ENCODE results near the gene SIGLEC12. TPM values are rescaled to one million over a fixed set of nuclear protein-coding genes. Genes with fewer than 3 reads are reported as not detected.
"Not testable (repeated sequence)": the region's sequence is repeated elsewhere in the genome, so short reads cannot be mapped to it uniquely, and the experiment has no call there.

The SIGLEC12 gene
- total and polyA plus RNA-seq, 2 donors = 0.99 to 1.1 TPM

DNA sequence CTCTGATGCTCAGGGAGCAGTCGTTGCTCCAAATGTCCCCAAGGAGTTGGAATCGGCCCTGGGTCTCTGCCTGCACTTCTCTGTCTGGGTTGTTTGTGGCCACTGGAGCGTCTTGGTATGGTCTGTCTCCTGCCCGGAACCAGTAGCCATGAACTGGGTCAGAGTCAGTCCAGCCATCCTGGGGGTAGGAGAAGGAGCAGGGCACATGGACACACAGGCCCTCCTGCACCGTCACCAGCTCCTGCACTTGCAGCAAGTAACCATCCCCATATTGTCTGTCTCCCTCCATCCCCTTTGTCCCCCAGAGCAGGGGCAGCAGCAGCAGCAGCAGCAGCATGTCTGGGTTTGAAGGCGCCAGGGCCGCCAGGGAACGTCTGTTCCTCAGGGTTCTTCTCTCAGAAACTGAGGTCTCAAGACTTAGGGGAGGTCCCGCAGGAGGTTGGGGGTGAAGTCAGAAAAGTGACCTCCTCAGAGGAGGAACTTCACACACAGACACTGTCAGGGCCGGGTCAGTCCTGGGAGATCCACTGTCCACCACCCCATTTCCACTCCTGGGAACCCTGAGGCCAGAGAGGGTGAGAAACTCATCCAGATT lies 43.5 kb downstream of the SIGLEC12 start, which contains the start of gene SIGLEC8:
Gene SIGLEC8 (minus strand): TSS at position 404 of the 595 bp plus-strand sequence. CDS start 67 bp downstream, at position 337.
- Histone ChIP-seq H3K36me3 (ENCODE audit: control insufficient read depth in 2 of 2, insufficient read depth in 2 of 2, low read length in 1 of 2) (no peaks in the 10 kb centered on the region), H3K4me1 (ENCODE audit: control insufficient read depth in 2 of 2, insufficient read depth in 2 of 2, low read length in 2 of 2) (no peaks in the 10 kb centered on the region), H3K27ac (ENCODE audit: low read depth in 1 of 2, low read length in 1 of 2) (peak within 1 kb of the TSS in 1 of 2 donors; percentile 26), H3K4me3 (ENCODE audit: low read length in 2 of 2) (no peak within 1 kb of the TSS), H3K27me3 (ENCODE audit: control insufficient read depth in 2 of 2, insufficient read depth in 1 of 2, low read length in 1 of 2) (peaks cover 2 to 11% of the 10 kb centered on the region in 2 donors), H3K9me3 (ENCODE audit: control insufficient read depth in 2 of 2, insufficient read depth in 1 of 2, low read length in 1 of 2) (no peaks in the 10 kb centered on the region)
- 93% methylated on average over 10 of the region's 10 CpGs for WGBS
- no peak for DNase-seq (ENCODE audit: low read depth in 6 of 9, low spot score in 9 of 9)

DNA sequence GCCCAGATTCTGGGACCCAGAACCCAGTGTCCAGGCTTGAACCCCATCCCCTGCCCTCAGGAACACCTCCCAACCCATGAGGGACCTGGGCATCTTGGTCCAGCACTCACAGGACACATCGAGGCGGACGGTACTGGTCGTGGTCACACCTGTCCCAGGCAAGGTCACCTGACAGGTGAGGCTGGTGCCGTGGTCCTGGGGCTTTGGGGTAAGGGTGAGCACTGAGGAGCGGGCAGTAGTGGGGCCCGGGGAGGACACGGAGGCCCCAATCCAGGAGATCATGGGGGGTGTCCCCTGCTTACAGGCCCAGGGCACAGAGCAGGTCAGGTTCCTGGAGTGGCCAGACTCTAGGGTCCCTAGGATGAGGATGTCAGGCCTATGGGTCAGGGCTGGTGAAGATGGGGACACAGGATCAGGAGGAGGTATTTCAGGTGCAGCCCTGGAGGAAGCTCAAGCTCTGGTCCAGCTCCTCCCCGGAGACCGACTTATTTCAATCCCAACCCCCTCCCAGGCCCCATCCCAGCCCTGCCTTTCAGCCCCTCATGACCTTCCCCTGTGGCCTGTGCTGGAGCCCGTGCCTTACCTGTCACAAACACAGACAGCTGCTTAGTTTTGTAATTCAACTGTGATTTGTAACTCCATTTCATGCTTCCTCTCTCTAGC lies 44.1 kb downstream of the SIGLEC12 start:
- Histone ChIP-seq H3K36me3 (ENCODE audit: control insufficient read depth in 2 of 2, insufficient read depth in 2 of 2, low read length in 1 of 2) (no peaks in the 10 kb centered on the region), H3K9me3 (ENCODE audit: control insufficient read depth in 2 of 2, insufficient read depth in 1 of 2, low read length in 1 of 2) (no peaks in the 10 kb centered on the region), H3K4me3 (ENCODE audit: low read length in 2 of 2) (no peak overlapping the region), H3K4me1 (ENCODE audit: control insufficient read depth in 2 of 2, insufficient read depth in 2 of 2, low read length in 2 of 2) (no peaks in the 10 kb centered on the region), H3K27me3 (ENCODE audit: control insufficient read depth in 2 of 2, insufficient read depth in 1 of 2, low read length in 1 of 2) (peaks cover 0 to 5% of the 10 kb centered on the region in 2 donors), H3K27ac (ENCODE audit: low read depth in 1 of 2, low read length in 1 of 2) (peak overlapping the region in 1 of 2 donors; percentile 26)
- 96% methylated on average over 11 of the region's 11 CpGs for WGBS
- DNase-seq (ENCODE audit: low read depth in 6 of 9, low spot score in 9 of 9) = no peak

DNA sequence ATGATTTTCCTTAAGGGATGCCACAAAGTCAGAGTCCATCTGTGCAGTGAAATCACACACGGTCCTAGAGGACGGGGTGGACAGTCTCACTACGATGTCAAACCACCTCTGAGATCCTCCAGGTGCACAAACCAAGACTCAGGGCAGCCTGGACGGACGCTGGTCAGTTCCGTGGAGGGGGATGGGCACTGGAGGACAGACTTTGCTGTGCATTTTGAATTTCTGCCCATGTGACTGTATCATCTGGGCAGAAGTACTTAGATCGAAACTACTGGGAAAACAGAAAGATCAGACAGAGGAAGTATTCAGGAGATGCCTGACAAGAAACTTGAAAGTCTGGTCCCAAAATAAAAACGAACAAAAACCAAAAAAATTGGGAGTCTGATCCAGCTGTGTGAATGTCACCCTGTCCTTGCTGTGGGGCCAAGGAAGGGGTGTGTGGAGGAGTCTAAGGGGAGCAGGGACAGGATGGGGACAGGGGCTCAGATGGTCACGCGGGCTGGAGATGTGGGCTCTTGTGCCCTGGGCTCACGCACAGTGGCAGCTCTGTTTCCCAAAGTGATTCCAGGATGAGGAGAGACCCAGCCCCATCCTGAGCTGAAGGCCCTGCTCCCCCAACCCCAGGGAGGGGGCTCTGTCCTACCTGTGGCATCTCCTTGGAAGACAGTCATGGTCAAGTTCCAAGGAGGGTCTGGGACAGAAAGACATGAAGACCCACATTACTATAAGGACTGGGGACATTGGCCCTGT lies 44.9 kb downstream of the SIGLEC12 start:
- H3K27me3 ChIP-seq (ENCODE audit: control insufficient read depth in 2 of 2, insufficient read depth in 1 of 2, low read length in 1 of 2) = peaks cover 0 to 2% of the 10 kb centered on the region in 2 donors
- no peaks in the 10 kb centered on the region for H3K4me1 ChIP-seq (ENCODE audit: control insufficient read depth in 2 of 2, insufficient read depth in 2 of 2, low read length in 2 of 2)
- H3K27ac ChIP-seq (ENCODE audit: low read depth in 1 of 2, low read length in 1 of 2) = no peak overlapping the region
- no peaks in the 10 kb centered on the region for H3K36me3 ChIP-seq (ENCODE audit: control insufficient read depth in 2 of 2, insufficient read depth in 2 of 2, low read length in 1 of 2)
- 92% methylated on average over 11 of the region's 11 CpGs for WGBS
- DNase-seq (ENCODE audit: low read depth in 6 of 9, low spot score in 9 of 9) = no peak
- no peak overlapping the region for H3K4me3 ChIP-seq (ENCODE audit: low read length in 2 of 2)
- H3K9me3 ChIP-seq (ENCODE audit: control insufficient read depth in 2 of 2, insufficient read depth in 1 of 2, low read length in 1 of 2) = no peaks in the 10 kb centered on the region

DNA sequence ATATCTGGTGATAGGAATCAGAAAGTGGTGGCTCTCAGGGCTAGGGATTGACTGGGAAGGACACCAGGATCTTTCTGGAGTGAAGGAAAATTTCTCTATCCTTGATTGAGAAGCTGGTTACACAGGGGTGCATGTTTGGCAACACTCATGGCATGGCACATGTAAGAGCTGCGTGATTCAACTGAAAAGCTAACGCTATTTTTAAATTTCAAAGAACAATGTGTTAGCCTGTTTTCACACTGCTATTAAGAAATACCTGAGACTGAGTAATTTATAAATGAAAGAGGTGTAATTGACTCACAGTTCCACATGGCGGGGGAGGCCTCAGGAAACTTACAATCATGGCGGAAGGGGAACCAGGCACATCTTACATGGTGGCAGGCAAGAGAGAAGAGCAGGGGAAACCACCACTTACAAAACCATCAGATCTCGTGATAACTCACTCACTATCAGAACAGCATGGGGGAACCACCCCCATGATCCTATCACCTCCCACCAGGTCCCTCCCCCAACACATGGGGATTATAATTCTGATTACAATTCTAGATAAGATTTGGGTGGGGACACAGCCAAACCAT lies 50.8 kb downstream of the SIGLEC12 start:
- Histone ChIP-seq H3K27ac (ENCODE audit: low read depth in 1 of 2, low read length in 1 of 2) (no peak overlapping the region), H3K36me3 (ENCODE audit: control insufficient read depth in 2 of 2, insufficient read depth in 2 of 2, low read length in 1 of 2) (no peaks in the 10 kb centered on the region), H3K4me1 (ENCODE audit: control insufficient read depth in 2 of 2, insufficient read depth in 2 of 2, low read length in 2 of 2) (peaks cover 0 to 8% of the 10 kb centered on the region in 2 donors), H3K27me3 (ENCODE audit: control insufficient read depth in 2 of 2, insufficient read depth in 1 of 2, low read length in 1 of 2) (no peaks in the 10 kb centered on the region), H3K4me3 (ENCODE audit: low read length in 2 of 2) (no peak overlapping the region), H3K9me3 (ENCODE audit: control insufficient read depth in 2 of 2, insufficient read depth in 1 of 2, low read length in 1 of 2) (no peaks in the 10 kb centered on the region)
- DNase-seq (ENCODE audit: low read depth in 6 of 9, low spot score in 9 of 9) = no peak
- WGBS = 93% methylated on average over 5 of the region's 5 CpGs

DNA sequence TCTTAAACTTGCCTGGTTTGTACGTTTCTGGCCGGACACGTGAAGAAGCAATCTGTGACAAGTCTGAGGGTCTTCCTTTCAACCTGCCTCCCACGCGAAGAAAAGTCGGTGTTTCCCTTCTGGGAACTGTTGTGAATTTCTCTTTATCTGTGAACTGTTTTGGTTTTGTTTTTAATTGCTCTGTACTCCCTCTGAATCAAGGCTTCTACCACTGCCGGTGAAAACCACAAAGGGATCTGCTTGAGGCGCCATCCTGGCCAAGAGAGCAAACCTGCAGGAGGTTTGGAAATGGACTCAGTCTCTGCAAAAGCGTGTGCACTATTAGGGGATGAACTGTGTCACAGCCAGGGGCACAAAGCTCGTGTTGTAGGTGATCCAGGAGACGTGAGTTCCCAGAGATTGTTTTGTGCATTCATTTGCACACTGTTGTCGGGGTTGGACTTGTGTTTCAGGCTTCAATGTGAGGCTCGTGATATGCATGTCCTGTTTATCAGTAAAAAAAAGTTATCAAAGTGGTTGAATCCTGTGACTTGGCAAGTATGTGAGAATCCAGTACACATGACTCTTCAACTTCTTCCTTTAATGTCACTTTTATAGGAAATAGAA lies 53.1 kb downstream of the SIGLEC12 start:
- no peaks in the 10 kb centered on the region for H3K36me3 ChIP-seq (ENCODE audit: control insufficient read depth in 2 of 2, insufficient read depth in 2 of 2, low read length in 1 of 2)
- H3K9me3 ChIP-seq (ENCODE audit: control insufficient read depth in 2 of 2, insufficient read depth in 1 of 2, low read length in 1 of 2) = no peaks in the 10 kb centered on the region
- H3K27me3 ChIP-seq (ENCODE audit: control insufficient read depth in 2 of 2, insufficient read depth in 1 of 2, low read length in 1 of 2) = no peaks in the 10 kb centered on the region
- H3K4me3 ChIP-seq (ENCODE audit: low read length in 2 of 2) = no peak overlapping the region
- no peak overlapping the region for H3K27ac ChIP-seq (ENCODE audit: low read depth in 1 of 2, low read length in 1 of 2)
- 5% methylated on average over 13 of the region's 13 CpGs for WGBS
- peaks cover 0 to 8% of the 10 kb centered on the region in 2 donors for H3K4me1 ChIP-seq (ENCODE audit: control insufficient read depth in 2 of 2, insufficient read depth in 2 of 2, low read length in 2 of 2)
- DNase-seq (ENCODE audit: low read depth in 6 of 9, low spot score in 9 of 9) = peak in 1 of 9 donors; percentile 17

DNA sequence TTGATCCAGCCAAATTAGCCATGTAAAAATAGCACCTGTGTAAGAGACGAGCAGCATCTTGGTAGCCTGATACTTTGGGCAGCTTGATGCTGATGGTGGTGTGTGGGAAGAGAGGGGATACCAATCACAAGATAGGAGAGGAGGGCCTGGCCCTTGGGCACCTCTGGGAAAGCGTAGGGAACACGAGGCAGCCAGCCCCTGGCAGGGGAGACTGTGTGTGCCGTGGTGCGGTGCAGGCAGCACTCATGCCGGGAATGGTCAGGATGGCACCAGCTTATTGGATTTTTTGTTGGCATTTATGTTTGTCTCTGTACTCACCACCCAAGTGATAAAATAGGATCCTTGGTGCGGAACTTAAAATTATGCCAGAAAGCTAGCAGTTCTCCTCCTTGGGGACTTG lies 53.6 kb downstream of the SIGLEC12 start:
- no peaks in the 10 kb centered on the region for H3K27me3 ChIP-seq (ENCODE audit: control insufficient read depth in 2 of 2, insufficient read depth in 1 of 2, low read length in 1 of 2)
- H3K27ac ChIP-seq (ENCODE audit: low read depth in 1 of 2, low read length in 1 of 2) = no peak overlapping the region

DNA sequence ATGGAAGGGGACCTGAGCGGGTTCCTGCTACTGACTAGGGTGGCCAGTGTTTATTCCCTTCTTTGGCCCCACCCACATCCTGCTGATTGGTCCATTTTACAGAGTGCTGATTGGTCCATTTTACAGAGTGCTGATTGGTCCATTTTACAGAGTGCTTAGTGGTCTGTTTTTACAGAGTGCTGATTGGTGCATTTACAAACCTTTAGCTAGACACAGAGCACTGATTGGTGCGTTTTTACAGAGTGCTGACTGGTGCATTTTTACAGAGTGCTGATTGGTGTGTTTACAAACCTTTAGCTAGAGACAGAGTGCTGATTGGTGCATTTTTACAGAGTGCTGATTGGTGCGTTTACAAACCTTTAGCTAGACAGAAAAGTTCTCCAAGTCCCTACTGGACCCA lies 54.1 kb downstream of the SIGLEC12 start:
- H3K4me1 ChIP-seq (ENCODE audit: control insufficient read depth in 2 of 2, insufficient read depth in 2 of 2, low read length in 2 of 2); H3K27me3 ChIP-seq (ENCODE audit: control insufficient read depth in 2 of 2, insufficient read depth in 1 of 2, low read length in 1 of 2); H3K27ac ChIP-seq (ENCODE audit: low read depth in 1 of 2, low read length in 1 of 2); H3K9me3 ChIP-seq (ENCODE audit: control insufficient read depth in 2 of 2, insufficient read depth in 1 of 2, low read length in 1 of 2); DNase-seq (ENCODE audit: low read depth in 6 of 9, low spot score in 9 of 9); H3K36me3 ChIP-seq (ENCODE audit: control insufficient read depth in 2 of 2, insufficient read depth in 2 of 2, low read length in 1 of 2); H3K4me3 ChIP-seq (ENCODE audit: low read length in 2 of 2): not testable (repeated sequence)
- WGBS = 95% methylated on average over 3 of the region's 3 CpGs

More for the DNA sequence above, 53.6 kb downstream of the SIGLEC12 start:
- no peak for DNase-seq (ENCODE audit: low read depth in 6 of 9, low spot score in 9 of 9)
- no peaks in the 10 kb centered on the region for H3K9me3 ChIP-seq (ENCODE audit: control insufficient read depth in 2 of 2, insufficient read depth in 1 of 2, low read length in 1 of 2)
- peaks cover 0 to 8% of the 10 kb centered on the region in 2 donors for H3K4me1 ChIP-seq (ENCODE audit: control insufficient read depth in 2 of 2, insufficient read depth in 2 of 2, low read length in 2 of 2)
- H3K4me3 ChIP-seq (ENCODE audit: low read length in 2 of 2) = no peak overlapping the region
- no peaks in the 10 kb centered on the region for H3K36me3 ChIP-seq (ENCODE audit: control insufficient read depth in 2 of 2, insufficient read depth in 2 of 2, low read length in 1 of 2)
- WGBS = 93% methylated on average over 7 of the region's 7 CpGs

DNA sequence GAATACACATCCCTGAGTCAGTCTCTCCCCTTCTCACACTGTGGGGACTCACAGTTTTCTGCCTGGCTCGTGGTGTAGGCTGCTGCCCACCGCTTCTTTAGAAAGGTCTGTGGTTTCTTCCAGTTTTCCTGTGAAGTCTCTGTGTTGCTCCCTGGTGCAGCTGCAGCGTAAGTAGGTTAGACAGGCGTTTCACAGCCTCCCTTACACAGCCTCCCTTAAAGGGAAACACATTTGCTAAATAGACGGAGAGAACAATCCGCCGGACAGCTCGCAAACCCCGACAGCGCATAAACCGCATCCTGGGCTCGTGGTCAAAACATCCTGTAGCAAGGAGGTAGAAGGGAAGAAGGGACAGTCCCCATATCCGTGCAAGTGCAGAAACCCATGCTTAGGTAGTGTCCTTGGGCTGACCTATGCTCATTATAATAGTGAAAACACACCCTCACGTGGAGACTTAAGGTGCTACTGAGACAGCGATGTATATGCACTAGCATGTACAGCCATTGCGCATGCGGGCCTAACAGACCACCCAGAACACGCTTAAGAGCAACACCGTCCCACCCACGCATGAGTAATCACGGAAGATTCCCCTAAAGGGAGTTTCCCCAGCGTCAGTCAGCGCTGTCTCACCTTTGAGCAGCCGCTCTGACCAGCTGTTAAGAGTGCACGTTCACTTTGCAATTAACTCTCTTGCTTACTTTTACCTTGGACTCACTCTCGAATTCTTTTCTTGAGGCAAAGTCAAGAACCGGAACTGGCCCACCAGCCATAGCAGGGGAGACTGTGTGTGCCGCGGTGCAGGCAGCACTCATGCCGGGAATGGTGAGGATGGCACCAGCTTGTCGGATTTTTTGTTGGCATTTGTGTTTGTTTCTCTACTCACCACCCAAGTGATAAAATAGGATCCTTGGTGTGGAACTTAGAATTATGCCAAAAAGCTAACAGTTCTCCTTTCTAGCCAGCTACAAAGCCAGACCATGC lies 59.9 kb downstream of the SIGLEC12 start:
- peak; percentile 46 to 87 (median 71) for DNase-seq (ENCODE audit: low read depth in 6 of 9, low spot score in 9 of 9)
- H3K4me1 ChIP-seq (ENCODE audit: control insufficient read depth in 2 of 2, insufficient read depth in 2 of 2, low read length in 2 of 2) = peaks cover 16 to 20% of the 10 kb centered on the region in 2 donors
- peak overlapping the region; percentile 22 to 79 for H3K27ac ChIP-seq (ENCODE audit: low read depth in 1 of 2, low read length in 1 of 2)
- no peaks in the 10 kb centered on the region for H3K36me3 ChIP-seq (ENCODE audit: control insufficient read depth in 2 of 2, insufficient read depth in 2 of 2, low read length in 1 of 2)
- H3K4me3 ChIP-seq (ENCODE audit: low read length in 2 of 2) = peak overlapping the region; percentile 28 to 33
- H3K9me3 ChIP-seq (ENCODE audit: control insufficient read depth in 2 of 2, insufficient read depth in 1 of 2, low read length in 1 of 2) = no peaks in the 10 kb centered on the region
- 13% methylated on average over 31 of the region's 31 CpGs for WGBS
- peaks cover 0 to 3% of the 10 kb centered on the region in 2 donors for H3K27me3 ChIP-seq (ENCODE audit: control insufficient read depth in 2 of 2, insufficient read depth in 1 of 2, low read length in 1 of 2)
